Gastroesophageal sphincter (tissue), 3 donors: Measurements from ENCODE around the gene SULT1C4.

Experiments
- POLR2A ChIP-seq, 2 donors: fragments of 450-650 bp; IDR thresholded peaks; one replicate each; pipeline ENCODE4 v1.6.1; 2017; ENCODE audit warnings: antibody characterized with exemption in 2 of 2, mild to moderate bottlenecking in 2 of 2, moderate library complexity in 1 of 2
- POLR2AphosphoS5 ChIP-seq: sonication (generic); formaldehyde crosslinking; IDR thresholded peaks from one replicate; pipeline ENCODE4 v1.6.1; 2017; ENCODE audit warnings: antibody characterized with exemption
- TF ChIP-seq, protein P1 (sequence below), 4 experiments: fragments of 200-600 bp in 2 of 4; fragments of 450-650 bp in 2 of 4; sonication (generic) in 1 of 4; IDR thresholded peaks; one replicate each; pipeline ENCODE4 v1.5.1; 2017 to 2019; ENCODE audit warnings: antibody characterized with exemption in 4 of 4, mild to moderate bottlenecking in 2 of 4, moderate library complexity in 2 of 4

- TF ChIP-seq, protein P1, sequence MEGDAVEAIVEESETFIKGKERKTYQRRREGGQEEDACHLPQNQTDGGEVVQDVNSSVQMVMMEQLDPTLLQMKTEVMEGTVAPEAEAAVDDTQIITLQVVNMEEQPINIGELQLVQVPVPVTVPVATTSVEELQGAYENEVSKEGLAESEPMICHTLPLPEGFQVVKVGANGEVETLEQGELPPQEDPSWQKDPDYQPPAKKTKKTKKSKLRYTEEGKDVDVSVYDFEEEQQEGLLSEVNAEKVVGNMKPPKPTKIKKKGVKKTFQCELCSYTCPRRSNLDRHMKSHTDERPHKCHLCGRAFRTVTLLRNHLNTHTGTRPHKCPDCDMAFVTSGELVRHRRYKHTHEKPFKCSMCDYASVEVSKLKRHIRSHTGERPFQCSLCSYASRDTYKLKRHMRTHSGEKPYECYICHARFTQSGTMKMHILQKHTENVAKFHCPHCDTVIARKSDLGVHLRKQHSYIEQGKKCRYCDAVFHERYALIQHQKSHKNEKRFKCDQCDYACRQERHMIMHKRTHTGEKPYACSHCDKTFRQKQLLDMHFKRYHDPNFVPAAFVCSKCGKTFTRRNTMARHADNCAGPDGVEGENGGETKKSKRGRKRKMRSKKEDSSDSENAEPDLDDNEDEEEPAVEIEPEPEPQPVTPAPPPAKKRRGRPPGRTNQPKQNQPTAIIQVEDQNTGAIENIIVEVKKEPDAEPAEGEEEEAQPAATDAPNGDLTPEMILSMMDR (IDR thresholded peaks at IDR 0.05), result no peak
- TF ChIP-seq POLR2AphosphoS5 (no peak), POLR2A (IDR thresholded peaks at IDR 0.05) (no peak)
Measured at GRCh38 chr2:108355906-108356734, 21.6 kb upstream of the SULT1C4 start.
